NCI-H187 treated with DMSO at 0.1 percent for 48 hours (cell line): ENCODE measurements around the gene CAPRIN1.

Experiments used
- DNase-seq: peaks from one replicate; lab custom pipeline; 2025; lab: John Stamatoyannopoulos, UW

CAPRIN1 gene

DNA sequence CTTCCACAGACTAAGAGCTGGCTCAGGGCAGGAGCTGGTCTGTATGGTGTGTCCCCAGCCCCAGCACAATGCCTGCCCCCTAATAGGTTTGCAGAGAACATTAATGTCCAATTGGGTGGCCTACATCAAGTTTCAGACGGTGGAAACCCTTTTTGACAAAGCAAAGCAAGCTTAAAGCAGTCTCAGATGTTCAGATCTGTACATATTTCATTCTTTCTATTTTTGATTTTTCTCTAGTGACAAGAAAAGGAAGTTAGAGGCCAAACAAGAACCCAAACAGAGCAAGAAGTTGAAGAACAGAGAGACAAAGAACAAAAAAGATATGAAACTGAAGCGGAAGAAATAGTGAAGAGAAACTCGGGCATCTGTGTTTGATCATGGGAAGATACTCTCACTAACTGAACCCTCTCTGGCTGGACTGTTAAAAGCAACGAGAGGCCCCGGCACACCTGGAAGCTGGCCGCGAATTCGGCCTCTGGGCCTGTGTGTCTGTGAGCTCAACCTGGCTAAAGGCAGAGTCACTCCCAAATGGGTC is 94.4 kb downstream of the CAPRIN1 start:
- DNase-seq: no peak

DNA sequence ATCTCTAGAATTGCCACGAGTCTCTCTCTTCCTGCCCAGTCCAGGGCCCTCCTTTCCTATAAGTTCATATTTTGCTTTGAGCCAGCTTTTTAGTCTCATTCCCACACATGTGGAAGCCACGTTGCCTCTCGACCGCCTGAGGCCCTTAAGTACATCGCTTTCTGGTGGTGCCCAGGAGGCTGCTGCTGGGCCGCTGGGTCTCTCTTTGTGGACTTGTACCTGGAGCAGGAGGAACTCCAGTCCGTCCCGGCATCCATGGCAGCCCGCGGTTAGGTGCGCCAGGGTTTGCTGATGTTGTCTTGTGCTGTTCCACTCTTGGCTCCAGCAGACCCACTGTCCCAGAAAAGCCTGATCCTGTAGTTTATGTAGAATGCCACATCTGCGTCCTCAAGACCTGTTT is 94.9 kb downstream of the CAPRIN1 start:
- DNase-seq: no peak

DNA sequence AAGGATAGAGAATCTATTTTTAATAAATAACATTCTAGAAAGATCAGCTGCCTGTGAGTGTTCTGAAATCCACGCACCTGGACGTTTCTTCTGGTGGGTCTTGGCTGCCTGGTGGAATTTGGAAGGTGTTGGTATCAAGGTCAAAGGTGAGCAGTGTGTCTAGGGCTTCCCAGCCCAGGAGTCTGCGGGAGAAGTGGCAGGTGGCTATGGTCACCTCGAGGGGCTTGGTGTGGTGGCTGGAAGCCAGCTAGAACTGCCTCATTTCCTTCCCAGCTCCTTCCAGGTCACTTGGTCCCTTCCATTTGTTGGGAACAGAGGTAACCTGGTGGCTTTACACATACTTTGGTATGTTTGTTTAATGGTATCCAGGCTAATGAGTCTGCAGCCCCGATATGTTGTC is 95.3 kb downstream of the CAPRIN1 start:
- DNase-seq: no peak

DNA sequence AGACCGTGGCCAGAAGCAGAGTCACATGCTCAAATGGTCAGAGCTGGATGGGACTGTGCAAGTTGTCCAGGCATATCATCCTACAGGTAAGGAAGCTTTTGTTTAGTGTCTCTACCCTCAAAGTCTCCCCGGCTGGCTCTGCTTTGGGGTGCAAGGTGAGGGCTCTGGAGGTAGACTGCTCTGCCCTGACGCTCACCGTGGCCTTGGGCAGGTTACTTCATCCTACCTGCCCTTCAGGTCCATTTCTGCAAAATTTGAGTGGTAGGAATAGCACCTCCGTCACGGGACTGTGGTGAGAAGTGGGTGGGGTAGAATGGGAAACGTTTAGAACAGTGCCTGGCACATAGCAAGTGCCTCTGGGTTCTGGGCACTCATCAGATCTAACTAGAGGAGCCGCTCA is 96.0 kb downstream of the CAPRIN1 start:
- no peak for DNase-seq

DNA sequence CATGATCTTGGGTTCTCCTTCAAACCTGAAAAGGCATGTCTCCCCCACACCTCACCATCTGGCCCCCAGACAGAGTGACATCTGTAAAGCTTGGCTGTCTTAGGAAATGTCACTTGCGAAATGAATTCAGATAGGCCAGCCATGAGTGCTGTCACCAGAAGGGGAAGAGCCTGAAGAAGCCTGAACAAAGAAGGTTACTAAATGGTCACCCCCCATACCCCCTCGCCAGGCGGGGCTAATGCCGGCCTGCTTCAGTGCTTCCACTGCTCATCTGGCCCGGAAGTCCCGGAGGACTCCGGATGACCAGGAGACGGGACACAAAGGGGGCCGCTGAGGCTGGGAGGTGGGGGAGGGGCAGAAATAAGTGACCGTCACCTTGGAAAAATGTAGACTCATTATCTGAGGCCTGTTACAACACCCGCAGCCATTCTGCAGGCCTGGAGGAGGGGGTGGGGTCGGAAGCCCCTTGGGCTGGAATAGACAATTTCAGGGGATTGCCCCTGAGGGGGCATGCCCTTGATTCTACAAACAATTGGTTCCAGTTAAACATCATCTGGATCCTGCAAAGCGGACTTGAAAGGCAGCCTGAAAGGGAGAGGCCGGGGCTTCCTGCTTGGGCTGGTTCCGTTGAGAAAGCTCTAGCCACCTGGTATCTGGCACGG is 97.1 kb downstream of the CAPRIN1 start:
- no peak for DNase-seq

DNA sequence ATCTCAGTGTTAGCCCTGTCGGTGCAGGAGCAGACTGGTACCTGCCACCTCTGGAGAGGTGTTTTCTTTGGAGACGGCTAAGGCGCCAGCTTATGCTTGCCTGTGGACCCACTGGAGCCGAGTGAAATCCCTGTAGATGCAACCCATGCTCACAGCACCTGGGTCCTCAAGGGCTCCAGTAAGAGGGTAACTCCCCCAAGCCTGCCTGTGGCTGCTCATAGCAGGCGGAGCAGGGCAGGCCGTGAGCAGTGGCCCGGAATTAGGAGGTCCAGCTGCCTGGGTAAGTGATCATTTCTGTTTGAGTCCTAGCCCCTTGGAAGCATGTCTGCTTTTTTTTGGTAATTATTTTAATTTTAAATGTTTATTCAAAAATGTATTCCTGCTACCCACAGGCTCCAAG is 97.7 kb downstream of the CAPRIN1 start:
- no peak for DNase-seq

DNA sequence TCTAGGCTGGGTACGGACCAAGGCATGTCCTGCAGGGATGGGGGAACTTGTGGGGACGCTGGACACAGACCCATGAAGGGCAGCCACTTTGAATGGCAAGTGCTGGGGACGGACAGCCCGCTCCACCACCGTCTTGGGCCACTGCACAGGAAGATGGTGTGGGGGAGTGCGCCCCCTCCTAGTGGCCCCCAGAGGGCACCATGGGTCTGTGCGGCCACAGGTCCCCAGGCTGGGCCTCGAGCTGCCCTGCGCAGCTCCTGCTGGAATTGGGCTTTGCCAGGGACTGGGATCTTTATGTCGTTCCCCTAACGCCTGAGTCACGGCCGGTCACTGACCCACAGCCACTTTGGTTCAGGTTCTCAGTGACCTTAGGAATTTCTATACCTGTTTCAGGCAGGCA is 98.3 kb downstream of the CAPRIN1 start:
- no peak for DNase-seq

DNA sequence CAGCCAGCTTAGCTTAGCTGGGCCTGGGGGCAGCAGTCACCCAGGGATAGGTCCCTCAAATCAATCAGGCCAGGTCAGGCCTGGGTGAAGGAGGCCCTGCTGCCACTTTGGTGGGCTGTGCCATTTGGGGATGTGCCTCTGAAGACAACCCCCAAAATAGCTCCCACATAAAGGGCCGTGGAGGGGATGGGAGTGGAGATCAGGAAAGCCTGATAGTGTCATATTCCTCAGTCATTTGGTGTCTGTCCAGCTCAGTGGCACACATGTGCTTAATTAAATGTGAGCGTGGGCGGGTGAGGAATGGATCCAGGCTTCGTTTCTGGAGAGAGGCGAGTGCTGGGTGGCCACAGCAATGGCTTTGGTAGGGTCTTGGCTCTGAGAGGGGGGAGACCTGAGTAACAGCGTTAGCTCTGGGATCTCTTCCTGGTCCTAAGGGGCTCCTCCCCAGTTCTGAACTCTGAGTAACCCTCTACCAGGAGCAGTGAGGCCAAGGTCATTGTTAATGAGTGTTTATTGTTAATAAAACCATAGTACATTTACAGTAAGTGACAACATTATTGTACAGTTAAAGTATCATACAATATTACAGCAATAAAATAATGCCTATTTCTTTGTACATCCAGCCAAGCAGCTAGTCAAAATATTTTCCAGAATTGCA is 99.1 kb downstream of the CAPRIN1 start:
- no peak for DNase-seq
